HS-5 (cell line): Measurements from ENCODE around the gene VSTM5.
"Not testable (repeated sequence)": the region's sequence is repeated elsewhere in the genome, so short reads cannot be mapped to it uniquely, and the experiment has no call there.

Experiments
- DNase-seq: peaks from one replicate; pipeline ENCODE4 v3.0.0-alpha.2; 2012; ENCODE audit warnings: low read depth

The VSTM5 gene, protein sequence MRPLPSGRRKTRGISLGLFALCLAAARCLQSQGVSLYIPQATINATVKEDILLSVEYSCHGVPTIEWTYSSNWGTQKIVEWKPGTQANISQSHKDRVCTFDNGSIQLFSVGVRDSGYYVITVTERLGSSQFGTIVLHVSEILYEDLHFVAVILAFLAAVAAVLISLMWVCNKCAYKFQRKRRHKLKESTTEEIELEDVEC

DNA sequence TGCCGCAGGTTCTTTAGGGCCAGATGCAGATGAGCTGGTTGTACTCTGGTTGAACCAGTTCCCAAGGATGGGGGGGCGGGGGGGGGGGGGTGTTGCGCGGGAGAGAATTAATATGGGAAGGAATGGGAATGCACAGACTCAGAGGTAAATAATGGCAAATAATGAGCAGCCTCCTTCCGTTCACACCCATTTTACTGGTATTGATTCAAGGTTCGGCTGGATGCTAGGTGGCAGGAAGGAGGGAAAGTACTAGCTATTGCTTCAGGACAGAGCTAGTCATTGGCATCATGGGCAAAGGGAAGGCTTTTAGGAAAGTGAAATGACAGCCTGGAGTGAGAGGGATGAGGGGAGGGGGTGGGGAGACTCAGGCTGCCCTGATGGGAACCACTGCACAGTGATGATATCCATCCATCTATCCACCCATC is at the start of gene VSTM5:
VSTM5 (minus strand) TSS at position 25 of the 425 bp plus-strand sequence. CDS start 116 bp downstream, outside the sequence.
- DNase-seq: no peak

DNA sequence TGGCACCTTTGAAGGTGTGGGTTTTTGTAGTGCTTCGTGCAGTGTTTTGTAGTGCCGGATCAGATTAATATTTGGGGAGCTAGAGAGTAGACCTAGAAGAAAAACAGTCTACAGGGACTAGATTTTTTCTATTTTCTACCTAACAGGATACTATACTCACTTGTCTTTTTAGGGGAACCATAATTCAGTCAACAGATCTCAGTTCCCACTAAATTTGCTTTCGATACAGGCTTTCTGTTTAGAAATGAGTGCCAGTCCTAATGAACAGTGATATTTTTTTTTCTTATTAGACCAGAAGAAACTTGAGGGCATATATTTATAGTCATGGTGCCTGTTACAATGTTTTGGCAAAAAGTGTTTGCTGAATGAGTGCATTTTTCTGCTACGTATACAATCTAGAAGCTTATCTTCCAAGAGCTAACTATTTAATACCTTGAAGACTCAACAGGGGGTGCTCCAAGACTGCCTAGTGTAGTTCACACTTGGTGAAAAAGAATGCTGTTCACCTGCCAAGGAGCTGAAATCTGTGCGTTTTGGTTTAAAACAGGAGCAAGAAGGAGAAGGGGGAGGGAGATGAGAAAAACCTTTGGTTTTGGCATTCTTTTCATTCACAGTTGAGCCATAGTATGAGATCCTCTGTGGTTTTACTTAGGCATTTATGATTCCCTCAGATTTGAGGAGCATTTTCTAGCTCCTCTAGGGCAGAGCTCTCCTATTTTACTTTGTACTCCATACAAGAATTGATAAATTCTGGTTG is 44.9 kb upstream of the VSTM5 start:
- DNase-seq: peak; percentile 45

DNA sequence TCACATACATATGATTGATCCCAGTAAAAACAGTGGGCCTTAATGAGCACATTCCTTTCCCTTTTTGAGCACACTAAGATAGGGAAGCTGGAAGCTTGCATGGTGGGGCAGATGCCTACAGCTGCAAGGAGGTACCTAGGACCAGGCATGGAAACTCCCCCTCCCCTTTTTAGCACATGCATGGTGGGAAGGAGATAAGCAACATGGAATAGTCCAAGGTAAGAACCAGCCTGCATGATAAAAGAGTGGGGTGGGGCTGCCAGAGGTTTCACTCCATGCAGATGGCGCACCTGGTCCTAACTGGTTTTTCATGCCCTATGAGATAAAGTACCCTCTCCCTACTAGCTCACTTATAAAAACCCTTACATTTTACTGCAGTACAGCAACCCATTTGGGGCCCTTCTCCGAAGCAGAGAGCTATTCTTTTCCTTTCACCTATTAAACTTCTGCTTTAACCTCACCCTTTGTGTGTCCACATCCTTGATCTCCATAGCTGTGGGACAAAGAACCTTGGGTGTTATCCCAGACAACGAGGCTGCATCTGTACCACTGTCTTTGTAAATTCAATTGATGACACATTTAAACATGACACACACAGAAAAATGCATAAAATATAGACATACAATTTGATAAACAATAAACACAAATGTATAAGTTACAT is 40.1 kb upstream of the VSTM5 start:
- no peak for DNase-seq

DNA sequence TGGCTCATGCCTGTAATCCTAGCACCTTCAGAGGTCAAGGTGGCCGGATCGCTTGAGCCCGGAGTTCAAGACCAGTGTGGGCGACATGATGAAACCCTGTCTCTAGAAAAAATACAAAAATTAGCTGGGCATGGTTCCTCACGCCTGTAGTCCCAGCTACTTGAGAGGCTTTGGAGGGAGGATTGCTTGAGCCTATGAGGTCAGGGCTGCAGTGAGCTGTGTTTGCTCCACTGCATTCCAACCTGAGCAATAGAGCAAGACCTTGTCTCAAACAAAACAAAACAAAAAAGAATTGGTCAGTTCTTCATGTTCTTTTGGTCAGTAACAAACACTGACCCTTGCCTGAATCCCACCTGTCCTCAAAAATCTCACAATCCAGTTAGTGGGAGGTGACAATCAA is 36.7 kb upstream of the VSTM5 start:
- DNase-seq: no peak

DNA sequence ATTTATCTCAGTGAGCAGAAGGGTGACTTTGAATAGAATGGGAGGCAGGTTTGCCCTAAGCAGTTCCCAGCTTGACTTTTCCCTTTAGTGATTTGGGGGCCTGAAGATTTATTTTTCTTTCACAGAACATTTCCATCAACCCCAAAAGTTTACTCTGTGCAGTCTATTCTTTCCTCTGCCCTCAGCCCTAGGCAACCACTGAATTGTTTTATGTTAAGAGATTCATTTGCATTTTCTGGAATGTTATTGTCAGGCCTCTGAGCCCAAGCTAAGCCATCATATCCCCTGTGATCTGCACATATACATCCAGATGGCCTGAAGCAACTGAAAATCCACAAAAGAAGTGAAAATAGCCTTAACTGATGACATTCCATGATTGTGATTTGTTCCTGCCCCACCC is 28.7 kb upstream of the VSTM5 start:
- not testable (repeated sequence) for DNase-seq

DNA sequence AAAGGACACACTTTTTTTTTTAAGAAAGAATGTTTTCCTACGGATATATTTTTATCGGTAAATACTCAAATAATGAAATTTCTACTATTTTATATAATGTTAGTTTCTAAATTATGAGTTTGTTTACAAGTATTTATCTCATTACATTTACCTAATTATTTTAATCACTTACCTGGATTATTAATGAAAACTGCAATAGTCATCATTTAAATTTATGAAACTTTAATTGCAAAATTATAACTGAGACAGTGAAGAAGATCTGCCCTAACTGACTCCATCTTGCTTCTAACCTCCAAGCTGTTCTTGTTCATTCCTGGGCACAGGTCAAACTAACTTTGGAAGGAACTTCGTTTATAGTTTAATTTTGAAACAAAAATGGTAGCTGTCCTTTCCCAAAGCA is 25.2 kb upstream of the VSTM5 start:
- no peak for DNase-seq

DNA sequence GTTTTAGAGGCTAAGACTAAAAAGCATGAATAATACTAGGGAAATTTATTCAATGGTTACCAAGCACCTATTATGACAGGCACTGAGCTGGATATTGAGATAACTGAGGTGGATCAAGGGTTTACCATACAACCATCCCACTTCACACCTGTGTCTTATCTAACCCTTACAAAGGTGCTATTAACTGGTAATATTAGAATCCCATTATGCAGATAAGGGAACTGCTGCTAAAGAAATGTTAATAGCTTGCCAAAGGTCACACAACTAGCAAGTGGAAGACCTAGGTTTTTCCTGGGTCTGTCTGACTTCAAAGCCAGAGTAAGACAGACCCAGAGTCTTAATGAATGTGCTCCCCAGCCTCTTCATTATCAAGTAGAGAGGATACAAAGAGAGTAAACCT is 21.1 kb upstream of the VSTM5 start:
- DNase-seq: no peak

GRCh38 chr11:93870616-93871015 is 20.2 kb upstream of the VSTM5 start:
- no peak for DNase-seq

- DNase-seq: no peak
These were observed 19.4 kb upstream of the VSTM5 start for GRCh38 chr11:93869830-93870229.

- not testable (repeated sequence) for DNase-seq
These were observed 18.0 kb upstream of the VSTM5 start for GRCh38 chr11:93868404-93868803.

DNA sequence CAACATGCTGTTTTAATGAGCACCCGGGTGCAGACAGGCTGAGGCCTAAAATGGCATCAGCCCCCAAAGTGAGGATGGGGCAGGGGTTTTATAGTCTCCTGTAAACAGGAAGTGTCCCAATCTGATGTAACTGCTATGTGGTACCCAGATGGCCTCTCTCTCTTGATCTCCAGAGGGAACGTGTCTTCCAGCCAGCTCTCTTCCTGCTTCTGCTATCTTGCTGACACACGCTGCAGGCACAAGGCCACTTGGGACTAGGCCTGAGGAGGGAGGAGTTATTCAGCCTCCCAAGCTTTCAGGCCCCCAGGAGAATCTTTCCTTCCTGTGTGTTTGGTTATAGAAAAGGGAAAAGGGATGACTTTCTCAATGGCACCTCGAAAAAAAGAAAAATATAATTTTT is 11.4 kb upstream of the VSTM5 start:
- DNase-seq: no peak

DNA sequence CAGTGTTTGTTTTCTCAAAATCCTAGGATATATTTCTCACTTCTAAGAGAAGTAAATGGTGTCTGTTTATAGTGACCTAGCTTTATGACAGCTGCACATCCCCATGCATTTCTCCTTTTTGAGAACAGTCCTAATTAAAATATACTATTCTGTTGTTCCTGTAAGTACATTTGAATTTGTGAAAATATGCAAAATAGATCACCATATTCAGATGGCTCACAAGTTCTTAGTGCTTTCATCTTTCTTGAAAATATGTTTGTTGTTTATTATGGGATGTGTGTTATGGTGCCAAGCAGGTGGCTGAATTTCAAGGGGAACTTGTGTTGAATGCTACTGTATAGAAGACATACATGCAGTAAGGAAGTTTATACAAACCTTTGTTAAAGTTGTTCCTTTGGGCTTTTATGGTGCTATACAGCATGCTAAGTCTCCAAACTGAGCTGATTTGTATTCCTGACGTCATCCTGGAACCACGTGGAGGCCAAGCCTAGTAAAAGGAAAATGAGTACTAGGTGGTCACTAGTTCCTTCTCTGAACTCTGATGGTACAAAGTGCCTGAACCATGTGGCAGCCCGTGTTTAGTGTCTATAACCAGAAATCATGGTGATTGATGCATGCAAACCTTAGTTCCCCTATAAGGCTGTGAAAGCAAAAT is 7.8 kb upstream of the VSTM5 start:
- DNase-seq: no peak

DNA sequence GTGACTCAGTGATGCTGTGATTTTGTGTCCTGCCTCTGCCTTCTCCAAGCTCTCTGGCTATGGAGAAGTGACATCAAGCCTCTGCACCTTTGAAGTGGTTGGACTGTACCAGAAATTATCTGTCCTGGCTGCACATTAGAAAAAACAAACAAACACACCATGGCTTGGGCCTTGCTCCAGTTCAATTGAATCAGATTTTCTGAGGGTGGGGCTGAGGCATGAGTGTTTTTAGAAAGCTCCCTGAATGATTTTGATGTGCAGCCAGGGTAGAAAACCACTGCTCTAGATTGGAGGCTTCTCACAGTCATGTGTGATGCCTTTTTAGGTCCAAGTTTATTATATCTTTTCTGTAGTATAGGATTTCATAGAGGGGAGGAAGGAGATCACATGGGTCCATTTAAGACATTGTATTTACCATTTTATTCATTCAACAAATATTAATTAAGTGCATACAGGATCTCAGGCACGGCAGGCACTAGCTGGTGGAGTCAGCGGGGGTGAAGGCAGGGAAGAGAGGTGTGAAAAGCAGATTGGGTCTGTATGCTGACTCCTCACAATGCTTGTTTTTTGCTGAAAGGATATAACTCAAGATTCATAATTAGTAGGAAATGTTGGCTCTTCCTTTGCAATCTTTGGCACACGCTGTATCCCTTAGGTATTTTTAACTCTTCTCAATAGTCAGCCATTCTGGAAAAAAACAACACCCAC is 7.1 kb upstream of the VSTM5 start:
- no peak for DNase-seq

- DNase-seq: no peak
These were observed 1.8 kb upstream of the VSTM5 start for GRCh38 chr11:93852242-93852641.

DNA sequence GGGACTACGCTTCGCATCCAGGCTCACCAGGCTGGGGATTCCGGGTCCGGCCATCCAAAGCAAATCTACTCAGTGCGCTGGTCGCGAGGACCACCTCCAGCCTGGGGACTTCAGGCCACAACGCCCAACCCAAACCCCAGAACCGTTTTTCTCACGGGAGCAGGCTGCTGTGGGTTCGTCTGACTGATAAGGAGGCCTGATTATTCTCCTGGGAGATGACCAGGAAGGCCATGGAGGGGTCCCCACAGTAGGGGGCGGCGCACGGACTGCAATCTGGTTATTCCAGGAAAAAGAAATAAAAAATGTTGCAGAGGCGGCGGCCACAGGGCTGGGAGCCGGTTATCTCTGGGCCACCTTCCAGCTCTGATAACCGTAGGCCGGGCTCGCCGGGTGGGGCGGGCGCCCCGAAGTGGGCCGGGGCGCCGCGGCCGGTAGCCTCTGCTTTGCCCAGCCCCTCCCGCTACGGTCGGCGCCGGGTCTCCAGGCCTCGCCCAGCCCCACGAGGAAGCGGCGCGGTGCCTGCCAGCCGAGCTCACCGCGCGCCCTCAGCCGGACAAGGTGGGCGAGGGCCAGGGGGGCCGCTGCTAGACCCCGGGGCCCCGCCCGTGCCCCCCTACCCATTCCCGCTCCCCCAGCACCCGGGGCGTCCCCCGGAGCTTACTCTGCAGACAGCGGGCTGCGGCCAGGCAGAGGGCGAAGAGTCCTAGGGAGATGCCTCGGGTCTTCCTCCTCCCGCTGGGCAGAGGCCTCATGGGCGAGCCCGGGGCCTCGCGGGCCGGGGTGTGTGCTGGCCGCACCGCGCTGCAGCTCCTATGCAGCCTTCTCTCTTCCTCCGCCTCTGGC is 446 bp downstream of the VSTM5 start:
- DNase-seq: no peak

- no peak for DNase-seq
These were observed 1.2 kb downstream of the VSTM5 start for GRCh38 chr11:93849201-93849600.

DNA sequence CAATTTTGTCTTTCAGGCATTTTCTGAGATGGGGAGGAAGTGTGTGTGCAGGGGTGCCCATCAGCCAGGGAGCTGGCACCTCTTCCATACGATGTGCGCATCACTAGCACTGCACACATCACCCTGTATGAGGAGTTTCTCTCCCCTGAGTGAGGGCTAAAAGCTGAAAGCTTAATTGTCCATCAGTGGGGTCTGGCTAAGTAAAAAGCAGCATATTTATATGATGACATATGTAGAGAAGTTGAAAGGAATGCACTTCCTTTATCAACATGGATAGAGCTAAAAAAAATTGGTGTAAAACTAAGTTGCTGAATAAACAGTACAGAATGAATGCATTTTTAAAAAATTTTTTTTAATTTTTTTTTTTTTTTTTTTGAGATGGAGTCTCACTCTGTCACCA is 4.0 kb downstream of the VSTM5 start:
- peak; percentile 41 for DNase-seq

- DNase-seq: peak; percentile 50
These were observed 5.0 kb downstream of the VSTM5 start for GRCh38 chr11:93845181-93846092.

- no peak for DNase-seq
These were observed 5.8 kb downstream of the VSTM5 start for GRCh38 chr11:93844568-93844967.

DNA sequence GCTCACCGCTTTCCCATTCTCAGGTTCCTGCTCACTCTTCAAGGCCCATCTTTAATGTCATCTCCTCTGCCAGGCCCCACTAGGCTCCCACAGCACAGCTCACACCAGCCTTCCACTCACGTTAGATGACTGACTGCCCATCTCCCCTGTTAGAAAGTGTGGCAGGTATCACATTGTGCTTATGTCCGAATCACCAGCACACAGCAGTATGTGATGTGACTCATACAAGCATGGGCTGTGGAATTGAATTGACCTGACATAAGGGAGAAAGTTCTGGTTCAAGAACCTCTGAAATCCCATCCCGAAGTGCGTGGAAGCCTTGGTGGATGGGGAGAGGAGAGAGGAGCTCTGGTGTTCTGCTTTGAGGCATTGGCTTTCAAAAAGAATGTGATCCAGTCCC is 6.5 kb downstream of the VSTM5 start:
- no peak for DNase-seq
